ENCODE results near the gene GOLGA8H.
"Not testable (repeated sequence)": the region's sequence is repeated elsewhere in the genome, so short reads cannot be mapped to it uniquely, and the experiment has no call there.

Gene GOLGA8H, protein sequence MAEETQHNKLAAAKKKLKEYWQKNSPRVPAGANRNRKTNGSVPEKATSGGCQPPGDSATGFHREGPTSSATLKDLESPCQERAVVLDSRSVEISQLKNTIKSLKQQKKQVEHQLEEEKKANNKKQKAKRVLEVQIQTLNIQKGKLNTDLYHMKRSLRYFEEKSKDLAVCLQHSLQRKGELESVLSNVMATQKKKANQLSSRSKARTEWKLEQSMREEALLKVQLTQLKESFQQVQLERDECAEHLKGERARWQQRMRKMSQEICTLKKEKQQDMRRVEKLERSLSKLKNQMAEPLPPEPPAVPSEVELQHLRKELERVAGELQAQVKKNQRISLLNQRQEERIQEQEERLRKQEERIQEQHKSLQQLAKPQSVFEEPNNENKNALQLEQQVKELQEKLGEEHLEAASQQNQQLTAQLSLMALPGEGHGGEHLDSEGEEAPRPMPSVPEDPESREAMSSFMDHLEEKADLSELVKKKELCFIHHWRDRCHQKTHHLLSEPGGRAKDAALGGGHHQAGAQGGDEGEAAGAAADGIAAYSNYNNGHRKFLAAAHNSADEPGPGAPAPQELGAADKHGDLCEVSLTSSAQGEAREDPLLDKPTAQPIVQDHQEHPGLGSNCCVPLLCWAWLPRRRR

DNA sequence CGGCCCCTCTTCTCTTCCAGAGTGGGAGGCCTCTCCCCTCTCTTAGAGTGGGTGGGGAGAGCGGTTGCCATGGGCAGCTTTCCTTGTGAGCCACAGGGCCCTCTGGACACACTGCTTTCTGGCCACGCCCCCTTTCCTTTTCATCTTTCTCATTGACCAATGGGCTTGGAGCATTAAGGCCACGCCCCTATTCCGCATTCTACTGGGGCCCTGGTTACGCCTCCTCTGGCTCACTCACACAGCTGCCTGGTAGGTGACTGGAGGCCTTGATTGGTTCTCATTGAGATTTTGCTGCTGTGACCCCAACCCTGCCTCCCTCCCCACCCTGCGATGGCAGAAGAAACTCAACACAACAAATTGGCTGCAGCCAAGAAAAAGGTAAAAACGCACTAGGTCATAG, at the start of gene GOLGA8H:
Gene GOLGA8H (plus strand): TSS at position 233 of the 400 bp plus-strand sequence. CDS start 98 bp downstream, at position 331.
- not testable (repeated sequence) for DNase-seq

DNA sequence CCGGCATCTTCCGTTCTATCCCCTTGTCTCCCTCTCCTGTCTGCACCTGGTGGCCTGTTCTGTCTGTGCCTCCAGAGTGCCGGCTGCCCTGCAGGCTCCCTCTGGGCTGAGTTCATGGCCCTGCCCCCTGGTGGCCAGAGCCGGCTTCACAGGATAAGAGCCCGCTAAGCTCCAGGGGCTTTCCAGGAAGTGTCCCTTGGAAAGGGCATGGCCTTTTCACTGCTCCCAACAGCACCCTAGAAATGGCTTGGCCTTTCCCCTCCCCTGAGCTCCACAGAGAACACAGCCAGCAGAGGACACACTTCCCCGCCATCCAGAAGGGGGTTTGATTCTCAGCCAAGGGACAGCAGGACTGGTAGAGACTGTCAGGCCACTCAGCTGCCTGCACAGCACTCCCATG, 36.9 kb upstream of the GOLGA8H start:
- DNase-seq = not testable (repeated sequence)

DNA sequence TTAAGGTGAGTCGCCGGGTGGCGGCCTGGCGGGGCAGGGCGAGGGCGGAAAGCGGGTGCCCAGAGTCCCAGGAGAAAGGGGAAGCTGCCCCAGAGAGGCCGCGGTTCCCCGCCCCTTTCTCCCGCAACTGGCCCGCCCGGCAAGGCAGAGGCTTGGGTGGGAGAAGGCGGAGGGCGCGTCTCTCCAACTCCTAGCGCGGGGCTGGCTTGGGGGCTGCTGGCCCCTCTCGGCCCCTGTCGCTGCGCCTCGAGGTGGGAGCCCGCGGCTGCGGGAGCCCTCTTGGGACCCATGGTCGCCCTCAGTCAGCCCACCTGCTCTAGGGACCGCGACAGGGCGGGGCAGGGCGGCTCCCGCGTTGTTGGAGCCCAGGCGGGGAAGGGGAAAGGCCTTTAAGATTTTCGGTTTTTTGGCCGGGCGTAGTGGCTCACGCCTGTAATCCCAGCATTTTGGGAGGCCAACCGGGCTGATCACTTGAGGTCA, 30.8 kb upstream of the GOLGA8H start:
- not testable (repeated sequence) for DNase-seq

DNA sequence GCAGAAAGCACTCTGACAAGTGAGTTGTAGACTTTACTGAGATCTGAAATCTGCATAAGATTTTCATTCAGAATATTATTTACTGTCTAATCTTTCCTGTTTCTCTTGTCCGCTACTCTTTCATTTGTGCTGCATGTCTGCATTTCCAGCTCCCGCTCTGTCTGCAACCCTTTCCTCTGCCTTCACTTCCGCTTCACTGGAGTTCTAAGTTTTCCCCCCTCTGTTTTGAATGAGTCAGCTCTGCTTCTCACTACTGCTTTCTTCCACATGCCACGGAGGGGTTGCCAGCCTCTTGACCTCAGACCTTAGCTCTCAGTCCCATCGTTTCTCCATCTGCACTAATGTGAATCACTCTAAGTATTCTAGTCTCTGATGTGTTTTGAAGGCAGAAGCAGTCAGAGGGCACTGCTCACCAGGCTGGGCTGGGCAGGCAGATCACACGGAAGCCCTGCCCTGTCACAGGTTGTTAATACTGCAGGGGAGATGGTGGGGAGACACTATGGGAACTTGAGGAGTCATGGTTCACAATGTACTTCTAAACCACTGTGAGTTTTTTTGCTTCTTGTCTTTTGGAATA, 24.3 kb upstream of the GOLGA8H start:
- DNase-seq = not testable (repeated sequence)

DNA sequence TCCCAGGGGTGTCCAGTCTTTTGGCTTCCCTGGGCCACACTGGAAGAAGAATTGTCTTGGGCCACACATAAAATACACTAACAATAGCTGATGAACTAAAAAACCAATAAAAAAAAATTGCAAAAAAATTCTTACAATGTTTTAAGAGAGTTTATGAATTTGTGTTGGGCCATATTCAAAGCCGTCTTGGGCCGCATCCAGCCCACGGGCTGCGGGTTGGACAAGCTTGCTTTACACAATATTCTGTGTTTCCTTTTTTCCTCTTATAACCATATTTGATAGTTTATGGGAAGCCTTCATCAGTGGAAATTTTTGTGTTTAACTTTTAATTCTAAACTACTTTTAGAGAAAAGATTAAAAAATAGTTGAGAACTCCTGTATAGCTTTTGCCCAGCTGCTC, 23.1 kb upstream of the GOLGA8H start:
- not testable (repeated sequence) for DNase-seq

DNA sequence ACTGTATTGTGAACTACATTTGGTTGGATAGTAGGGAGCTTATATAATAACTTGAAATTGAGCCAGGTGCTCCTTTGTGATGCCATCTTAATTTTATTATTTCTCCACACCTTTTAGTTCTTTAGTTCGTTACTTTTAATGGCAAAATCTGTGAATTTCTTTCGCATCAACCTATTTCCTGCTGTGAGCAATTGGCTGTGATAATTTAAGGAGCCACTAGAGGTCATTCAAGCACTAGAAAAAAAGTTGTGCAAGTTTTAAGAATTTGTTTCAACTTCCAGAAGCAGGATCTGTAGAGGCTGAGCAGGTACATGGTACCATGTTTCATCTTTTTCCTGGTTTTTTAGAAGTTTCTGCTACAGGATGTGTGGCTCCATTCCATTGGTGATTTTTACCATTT, 4.9 kb upstream of the GOLGA8H start:
- not testable (repeated sequence) for DNase-seq

DNA sequence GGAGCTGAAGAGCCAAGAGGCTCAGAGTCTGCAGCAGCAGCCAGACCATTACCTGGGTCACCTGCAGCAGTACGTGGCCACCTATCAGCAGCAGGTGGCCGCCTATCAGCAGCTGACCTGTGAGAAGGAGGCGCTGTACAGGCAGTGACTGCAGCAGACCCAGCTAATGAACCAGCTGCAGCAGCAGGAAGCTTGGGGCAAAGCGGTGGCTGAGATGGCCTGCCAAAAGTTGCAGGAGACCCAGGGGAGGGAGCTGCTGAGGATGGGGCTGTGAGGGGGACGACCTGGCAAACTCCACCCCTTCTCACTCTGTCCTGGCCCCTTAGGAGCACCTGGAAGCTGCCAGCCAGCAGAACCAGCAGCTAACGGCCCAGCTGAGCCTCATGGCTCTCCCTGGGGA, 8.4 kb downstream of the GOLGA8H start:
- DNase-seq = not testable (repeated sequence)

DNA sequence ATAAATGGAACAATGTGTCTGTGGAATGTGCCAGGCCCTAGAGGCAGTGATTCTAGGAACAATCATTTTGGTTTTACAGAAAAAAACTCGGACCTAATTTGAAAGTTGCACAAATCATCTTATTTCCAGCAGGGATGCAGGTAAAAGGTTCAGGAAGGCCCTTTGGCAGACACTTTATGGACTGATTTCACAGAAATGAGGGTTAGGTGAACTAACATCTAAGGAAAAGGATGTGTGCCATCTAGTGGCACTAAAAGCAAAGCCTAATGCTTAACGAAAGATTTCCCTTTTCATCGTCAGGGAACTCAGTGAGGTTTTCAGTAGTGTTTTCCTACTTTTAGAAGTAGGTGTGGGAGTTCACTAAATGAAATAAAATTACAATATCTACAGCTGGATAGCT, 17.5 kb downstream of the GOLGA8H start:
- DNase-seq = not testable (repeated sequence)

DNA sequence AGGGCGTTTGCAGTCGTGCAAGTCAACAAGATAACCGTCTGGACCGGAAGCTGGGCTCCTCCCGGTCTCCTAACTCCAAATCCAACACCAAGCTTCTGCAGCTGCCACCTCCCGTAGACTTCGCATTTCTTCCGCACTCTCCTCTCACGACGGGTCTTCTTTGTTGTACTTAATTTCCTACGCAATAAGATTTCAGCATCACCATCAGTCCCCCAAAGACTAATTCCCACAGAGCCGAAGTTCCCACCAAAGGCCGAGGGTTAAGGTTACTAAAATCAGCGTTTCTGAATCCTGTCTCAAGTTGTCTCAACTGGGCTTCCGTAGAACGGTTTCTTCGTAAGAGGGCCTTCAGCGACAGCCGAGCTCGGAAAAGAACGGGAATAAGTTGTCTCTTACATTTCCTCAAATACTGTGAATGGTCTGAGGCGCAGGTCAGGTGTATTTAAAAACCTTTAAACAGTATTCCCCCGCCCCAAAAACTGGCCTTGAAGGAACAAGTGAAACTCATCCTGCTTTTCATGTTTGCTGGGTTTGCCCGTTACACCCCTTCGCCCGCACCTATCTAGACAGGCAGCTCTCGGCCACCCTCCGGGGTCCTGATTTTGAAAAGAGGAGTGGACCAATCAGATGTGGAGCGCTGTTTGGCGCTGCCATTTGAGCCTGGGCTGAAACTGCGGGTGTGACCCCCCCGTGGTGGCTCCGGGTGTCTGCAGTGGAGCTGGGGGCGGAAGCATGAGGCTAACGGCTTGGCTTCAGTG, 21.8 kb downstream of the GOLGA8H start, which contains the start of gene ARHGAP11B:
Gene ARHGAP11B (plus strand): TSS at position 693 of the 758 bp plus-strand sequence.
- DNase-seq = not testable (repeated sequence)

DNA sequence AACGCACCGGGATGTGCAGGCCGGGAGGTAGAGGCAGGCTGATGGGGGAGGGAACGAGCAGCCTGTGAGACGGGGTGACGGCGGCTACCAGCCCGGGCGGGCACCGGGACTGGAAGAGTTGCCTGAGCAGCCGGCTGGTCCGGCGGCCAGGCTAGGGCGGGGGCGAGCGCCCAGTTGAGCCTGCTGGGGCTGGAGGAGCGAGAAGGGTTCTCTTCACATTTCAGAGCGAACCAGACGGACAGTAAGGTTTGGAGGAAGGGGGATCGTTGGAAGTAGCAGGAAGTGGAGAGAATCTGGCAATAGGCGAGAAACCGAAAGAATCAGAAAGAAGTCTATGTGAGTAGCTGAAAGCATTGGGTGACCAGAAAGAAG, 22.4 kb downstream of the GOLGA8H start:
- DNase-seq = not testable (repeated sequence)

DNA sequence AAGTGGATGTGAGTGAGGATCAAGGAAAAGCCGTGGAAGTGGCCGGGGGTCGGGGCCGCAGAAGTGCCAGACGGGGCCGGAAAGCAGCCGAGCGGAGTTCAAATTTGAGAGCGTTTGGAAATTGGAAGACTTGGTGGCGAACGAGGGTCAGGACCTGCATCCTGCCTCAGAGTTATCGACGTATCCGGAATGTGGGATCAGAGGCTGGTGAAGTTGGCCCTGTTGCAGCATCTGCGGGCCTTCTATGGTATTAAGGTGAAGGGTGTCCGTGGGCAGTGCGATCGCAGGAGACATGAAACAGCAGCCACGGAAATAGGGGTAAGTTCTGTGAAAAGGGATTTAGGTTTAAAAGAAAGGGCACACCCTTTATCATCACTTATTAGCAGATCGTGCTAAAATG, 22.8 kb downstream of the GOLGA8H start:
- DNase-seq = not testable (repeated sequence)

DNA sequence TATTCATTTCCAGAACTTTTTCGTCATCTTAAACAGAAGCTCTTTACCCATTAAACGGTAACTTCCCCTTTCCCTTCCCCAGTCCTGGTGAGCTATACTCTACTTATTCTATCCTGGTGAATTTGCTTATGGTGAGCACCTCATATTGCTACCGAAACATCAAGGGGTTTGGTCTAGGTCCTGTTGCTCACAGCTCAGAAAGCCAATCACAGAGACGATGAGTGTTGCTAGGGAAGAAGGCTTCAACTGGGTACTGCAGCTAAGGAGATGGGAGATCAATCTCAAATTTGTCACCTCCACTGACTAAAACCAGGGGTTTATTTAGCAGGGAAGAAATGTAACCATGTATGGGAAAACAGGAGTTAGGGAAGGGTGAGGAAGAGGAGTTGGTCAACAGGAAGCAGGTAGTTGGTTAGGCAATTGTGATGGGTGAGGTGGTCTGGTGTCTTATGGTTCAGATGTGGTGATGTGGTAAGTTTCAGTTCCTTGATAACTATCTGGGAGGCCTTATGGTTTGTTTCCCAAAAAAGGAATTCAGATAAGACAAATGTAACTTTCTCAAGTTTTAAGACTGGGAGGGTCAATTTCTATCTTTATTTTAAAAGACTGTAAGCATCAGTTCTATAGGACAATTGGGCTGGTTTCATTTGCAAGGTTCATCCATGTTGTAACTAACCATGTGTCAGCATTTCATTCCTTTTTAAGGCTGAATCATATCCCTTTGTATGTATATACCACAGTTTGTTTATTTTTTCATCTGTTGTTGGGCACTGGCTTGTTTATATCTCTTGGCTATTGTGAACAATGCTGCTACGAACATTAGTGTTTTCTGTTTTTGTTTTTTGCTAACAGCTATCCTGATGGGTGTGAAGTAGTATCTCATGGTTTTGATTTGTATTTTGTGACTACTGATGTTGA, 46.4 kb downstream of the GOLGA8H start:
- DNase-seq = no peak

DNA sequence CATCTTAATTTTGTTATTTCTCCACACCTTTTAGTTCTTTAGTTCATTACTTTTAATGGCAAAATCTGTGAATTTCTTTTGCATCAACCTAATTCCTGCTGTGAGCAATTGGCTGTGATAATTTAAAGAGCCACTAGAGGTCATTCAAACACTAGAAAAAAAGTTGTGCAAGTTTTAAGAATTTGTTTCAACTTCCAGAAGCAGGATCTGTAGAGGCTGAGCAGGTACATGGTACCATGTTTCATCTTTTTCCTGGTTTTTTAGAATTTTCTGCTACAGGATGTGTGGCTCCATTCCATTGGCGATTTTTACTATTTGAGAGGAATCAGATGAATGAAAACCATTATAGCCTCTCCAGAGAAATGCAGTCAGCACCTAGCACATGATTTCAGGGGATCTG, 57.3 kb downstream of the GOLGA8H start:
- DNase-seq = peak; percentile 6
